ENCODE measurements around the gene SHB.
A peak's percentile ranks its signal among the peaks of the same experiment; 100 is the strongest.

The SHB gene

DNA sequence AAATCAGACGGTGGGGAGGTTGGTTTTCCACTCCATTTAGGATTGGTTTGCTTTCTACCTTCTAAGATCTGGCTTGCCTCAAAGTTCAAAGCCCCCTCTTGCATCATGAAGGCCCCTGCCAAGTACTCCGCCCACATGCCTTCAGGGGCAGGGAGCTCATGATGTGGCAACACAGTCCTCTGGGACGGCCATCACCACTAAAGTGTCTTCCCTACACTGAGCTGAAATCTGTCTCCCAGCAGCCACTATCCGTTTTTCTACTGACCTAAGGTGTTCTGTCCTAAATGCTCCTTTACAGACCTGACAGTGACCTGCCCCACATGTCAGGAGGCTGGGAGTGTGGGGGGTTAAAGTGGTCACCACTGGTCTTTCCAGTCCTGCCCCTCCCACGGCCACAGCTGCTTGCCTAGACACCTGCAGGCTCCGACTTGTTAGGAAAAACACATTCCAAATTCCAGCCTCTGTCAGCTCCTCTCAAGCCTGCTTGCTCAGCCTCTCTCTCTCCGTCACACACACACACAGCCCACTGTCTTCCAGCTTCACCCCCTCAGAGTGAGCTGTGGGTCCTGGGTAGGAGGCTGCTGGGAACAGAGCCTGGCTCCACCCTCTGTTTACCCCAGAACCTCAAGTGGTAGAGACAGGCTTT lies 44.9 kb downstream of the SHB start:
- peak; percentile 66 for DNase-seq (ENCODE audit: low read depth)

- no peak for DNase-seq (ENCODE audit: low read depth)
These were observed 45.4 kb downstream of the SHB start for GRCh38 chr9:38023661-38024035.

GRCh38 chr9:38022995-38023394 lies 46.0 kb downstream of the SHB start:
- no peak for DNase-seq (ENCODE audit: low read depth)

DNA sequence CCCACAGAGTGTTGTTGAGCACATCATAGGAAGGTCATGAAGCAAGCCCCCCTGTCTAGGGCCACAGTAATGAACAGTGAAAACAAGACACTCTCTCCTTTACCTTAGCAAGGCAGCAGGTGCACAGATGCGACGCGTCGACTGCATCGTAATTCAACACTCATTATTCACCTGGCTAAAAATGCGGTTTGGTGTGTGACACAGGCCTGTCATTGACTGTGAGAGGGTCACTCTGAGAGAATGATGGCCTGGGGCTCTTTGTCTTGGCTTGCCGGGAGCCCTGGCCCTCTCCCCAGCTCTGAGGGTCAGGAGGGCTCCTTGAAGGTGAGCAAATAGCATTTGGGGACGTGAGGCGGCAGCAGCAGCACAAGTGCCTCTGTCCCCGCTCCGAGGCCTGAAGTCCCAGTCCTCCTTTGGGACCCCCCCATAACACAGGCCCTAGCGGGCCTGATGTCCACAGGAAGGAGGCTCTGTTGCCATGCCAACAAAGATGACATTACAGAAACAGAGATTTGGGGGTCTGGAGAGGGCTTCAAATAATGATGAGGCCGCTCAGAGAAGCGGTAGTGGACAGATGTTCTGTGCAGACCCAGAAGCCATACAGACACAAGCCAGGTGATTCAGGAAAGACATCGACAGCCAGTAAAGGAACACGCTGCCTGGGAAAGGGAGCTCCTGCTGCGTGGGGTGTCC lies 46.7 kb downstream of the SHB start:
- no peak for DNase-seq (ENCODE audit: low read depth)

DNA sequence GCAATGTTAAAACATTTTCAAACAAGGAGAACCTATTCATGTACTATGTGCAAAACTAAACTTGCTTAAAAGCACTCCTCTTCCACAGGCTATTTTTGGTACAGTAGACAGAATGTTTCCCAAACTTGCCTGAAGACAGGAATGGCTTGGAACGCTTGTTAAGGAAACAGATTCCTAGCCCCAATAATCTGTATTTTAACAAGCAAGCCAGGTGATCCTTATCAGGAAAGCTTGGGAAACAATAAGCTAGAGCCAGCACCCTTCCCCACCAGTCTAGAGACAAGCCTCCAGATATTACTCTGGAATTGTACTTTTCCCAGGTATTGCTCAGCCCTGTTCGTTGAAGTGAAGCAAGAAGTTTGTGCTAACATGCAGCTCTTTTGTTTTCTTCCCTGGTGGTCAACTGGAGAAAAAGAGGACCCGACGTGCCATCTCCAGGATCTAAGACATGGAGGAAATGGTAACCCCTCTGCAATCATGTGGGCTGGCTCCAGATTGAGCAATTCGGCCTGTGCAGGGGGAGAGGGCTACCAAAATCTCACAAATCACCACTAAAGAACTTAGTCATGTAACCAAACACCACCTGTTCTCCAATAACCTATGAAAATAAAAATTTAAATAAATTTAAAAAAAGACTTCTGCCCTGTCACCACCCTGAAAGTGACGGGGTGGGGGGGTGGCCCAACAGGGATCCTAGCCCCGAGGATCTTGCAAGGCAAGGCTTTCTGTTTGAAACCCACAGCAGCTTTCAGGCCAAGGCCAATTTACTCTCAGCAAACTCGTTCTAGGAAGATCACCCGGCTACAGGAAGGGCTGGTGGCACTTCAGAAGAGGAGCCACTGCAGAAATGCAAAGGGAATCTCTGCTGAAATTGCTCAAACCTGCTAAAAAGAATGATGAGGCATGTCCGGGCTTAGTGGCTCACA lies 48.6 kb downstream of the SHB start:
- no peak for DNase-seq (ENCODE audit: low read depth)

GRCh38 chr9:38019731-38020130 lies 49.3 kb downstream of the SHB start:
- DNase-seq (ENCODE audit: low read depth) = no peak

GRCh38 chr9:38018958-38019602 lies 49.9 kb downstream of the SHB start:
- no peak for DNase-seq (ENCODE audit: low read depth)

- no peak for DNase-seq (ENCODE audit: low read depth)
These were observed 50.6 kb downstream of the SHB start for GRCh38 chr9:38018241-38018957.

DNA sequence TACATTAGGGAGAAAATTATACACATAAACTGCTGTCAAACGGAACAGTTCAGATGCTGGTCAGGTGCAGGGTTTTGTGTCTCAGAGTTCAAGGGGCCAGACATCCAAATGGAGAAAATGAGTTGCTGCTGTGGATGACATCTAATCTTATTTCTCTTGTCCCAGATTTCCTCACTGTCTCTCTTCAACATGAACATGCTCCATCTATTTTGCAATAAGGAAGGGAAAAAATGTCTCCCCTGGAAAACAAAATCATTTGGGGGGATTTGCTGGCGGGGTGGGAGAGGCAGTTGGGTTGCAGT lies 51.2 kb downstream of the SHB start:
- no peak for DNase-seq (ENCODE audit: low read depth)

GRCh38 chr9:38017149-38017884 lies 51.7 kb downstream of the SHB start:
- no peak for DNase-seq (ENCODE audit: low read depth)

- no peak for DNase-seq (ENCODE audit: low read depth)
These were observed 52.5 kb downstream of the SHB start for GRCh38 chr9:38016375-38017135.

GRCh38 chr9:38015906-38016305 lies 53.1 kb downstream of the SHB start:
- no peak for DNase-seq (ENCODE audit: low read depth)

- no peak for DNase-seq (ENCODE audit: low read depth)
These were observed 53.8 kb downstream of the SHB start for GRCh38 chr9:38015266-38015665.

DNA sequence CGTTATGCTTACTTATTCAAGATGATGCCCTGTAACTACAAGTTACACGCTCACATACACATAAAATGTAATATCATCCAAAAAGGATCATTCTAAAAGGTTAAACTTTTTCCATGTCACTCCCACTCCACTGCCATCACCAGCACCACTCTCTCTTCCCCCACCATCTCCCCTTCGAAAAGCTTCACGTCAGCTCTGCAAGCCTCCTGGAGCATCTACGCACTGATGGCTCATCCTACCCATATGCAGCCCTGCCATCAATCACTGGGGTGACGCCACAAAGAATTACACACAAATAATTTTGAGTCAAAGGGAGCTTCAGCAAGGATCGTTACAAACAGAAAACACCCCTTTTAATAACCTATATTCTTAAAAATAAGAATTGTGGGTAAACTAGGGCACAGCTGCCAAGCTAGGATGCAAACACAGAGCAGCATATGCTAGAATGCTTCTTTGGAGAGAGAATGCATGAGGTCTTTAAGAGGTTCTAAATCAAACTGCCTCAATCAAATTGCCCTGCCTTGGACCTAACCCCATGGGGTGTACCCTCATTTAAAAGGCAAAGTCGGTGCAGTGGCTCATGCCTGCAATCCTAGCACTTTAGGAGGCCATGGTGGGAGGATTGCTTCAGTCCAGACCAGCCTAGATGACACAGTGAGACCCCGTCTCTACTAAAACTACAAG lies 56.1 kb downstream of the SHB start:
- no peak for DNase-seq (ENCODE audit: low read depth)

DNA sequence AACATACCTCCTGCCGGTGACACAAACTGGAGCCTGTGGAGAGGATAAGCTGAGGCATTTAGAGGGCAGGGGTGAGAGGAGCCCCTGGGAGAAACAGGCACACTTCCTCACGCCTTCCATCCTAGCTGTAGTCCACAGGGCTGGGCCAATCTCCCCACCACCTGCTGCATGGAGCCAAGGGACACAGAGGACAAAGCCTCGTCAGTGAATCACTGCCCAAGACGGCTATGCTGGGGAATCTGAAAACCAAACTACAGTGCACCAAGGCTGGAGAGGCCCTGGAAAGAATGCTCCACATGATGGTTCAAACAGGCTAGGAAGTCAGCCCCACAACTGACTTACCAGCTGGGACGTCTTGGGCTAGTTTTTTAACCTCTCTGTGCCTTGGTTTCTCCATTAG lies 57.0 kb downstream of the SHB start:
- no peak for DNase-seq (ENCODE audit: low read depth)

- no peak for DNase-seq (ENCODE audit: low read depth)
These were observed 57.9 kb downstream of the SHB start for GRCh38 chr9:38010918-38011704.

DNA sequence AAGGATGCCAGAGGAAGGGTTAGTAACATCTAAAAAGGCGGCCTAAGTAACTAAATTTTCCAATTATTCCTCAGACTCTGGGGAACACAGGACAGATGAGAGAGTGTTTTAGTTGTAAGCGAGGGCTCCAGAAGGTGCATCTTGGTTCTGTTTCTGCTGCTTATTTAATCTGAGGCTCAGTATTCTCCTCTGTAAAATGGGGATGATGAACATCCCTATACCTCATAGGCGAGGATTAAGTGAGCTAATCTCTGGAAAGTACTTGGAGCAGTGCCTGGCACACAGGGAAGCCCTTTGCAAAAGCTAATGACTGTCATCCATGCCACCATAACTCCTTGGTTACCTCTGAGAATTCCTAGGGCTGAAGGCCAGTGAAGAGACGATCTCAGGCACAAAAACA lies 59.0 kb downstream of the SHB start:
- no peak for DNase-seq (ENCODE audit: low read depth)

DNA sequence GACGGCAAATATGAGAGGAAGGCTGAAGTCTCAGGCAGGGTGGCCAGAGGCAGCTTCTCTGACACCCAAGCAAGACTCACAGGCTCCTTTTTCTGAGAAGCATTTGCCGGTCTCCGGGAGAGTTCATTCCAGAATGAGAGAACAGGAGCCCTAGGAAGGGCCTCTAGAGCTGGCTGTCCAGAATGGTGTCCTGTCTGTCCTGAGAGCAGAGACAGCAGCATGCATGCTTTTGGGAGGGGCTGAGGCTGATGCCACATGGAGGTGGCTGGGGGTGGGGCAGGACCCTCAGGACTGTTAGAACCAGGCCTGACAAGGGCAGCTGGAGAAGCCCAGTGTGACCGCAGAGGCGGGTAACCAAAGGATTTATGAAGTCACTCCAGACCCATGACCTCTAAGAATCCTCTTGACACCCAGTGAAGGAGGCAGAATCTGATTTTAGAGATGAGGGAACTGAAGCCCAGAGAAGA lies 60.0 kb downstream of the SHB start:
- no peak for DNase-seq (ENCODE audit: low read depth)

All from fibroblast of the conjunctiva (primary cell).